Lower lobe of right lung (tissue), 2 donors: ENCODE data around the gene ERN1. TPM values are rescaled to one million over a fixed set of nuclear protein-coding genes. Genes with fewer than 3 reads are reported as not detected.

Experiments used
- ATAC-seq, 2 donors: fragments of 200-7000 bp; cut with Tn5 transposase; one replicate each; pipeline ENCODE4 v1.9.1; 2020 to 2022; ENCODE audit warnings: mild to moderate bottlenecking in 2 of 2, moderate library complexity in 2 of 2
- DNase-seq: peaks from one replicate; pipeline ENCODE4 v3.0.0-alpha.2; 2020
- H3K27ac ChIP-seq: fragments of 200-600 bp; one replicate; pipeline ENCODE4 v1.8.0; 2022
- H3K27me3 ChIP-seq: fragments of 200-600 bp; one replicate; pipeline ENCODE4 v1.8.0; 2022; ENCODE audit warnings: low read depth
- H3K36me3 ChIP-seq: fragments of 200-600 bp; one replicate; pipeline ENCODE4 v1.8.0; 2022; ENCODE audit warnings: mild to moderate bottlenecking
- H3K4me1 ChIP-seq: fragments of 200-600 bp; one replicate; pipeline ENCODE4 v1.8.0; 2022
- H3K4me3 ChIP-seq: fragments of 200-600 bp; one replicate; pipeline ENCODE4 v1.8.0; 2022; ENCODE audit warnings: mild to moderate bottlenecking
- H3K9me3 ChIP-seq: fragments of 200-600 bp; one replicate; pipeline ENCODE4 v1.8.0; 2022
- CTCF ChIP-seq: fragments of 200-600 bp; IDR thresholded peaks from one replicate; pipeline ENCODE4 v1.8.0; 2022; ENCODE audit warnings: antibody characterized with exemption, mild to moderate bottlenecking
- intact Hi-C: fragments of 100-400 bp; cut with DNase I; formaldehyde crosslinking; loops from one replicate; pipeline ENCODE4 v1.11.0; 2022
- total RNA-seq: library from RNA; stranded (reverse); fragmentation: NEBNext Ultra II Directional; extraction: Animal tissue kit (Norgen Biotek cat#: 25700); gene quantifications from one replicate; pipeline ENCODE4 v1.2.1, GENCODE V29; 2021
- donor health status: DM: no; HTN: yes; CAD: no; lungs with severe emphysema.

Gene ERN1
- total RNA-seq, 1 donor from 2014 or later = 39.7 TPM

- ATAC-seq (peak; percentile 48 to 57), DNase-seq (peak; percentile 67)
- Histone ChIP-seq H3K4me3 (peak overlapping the region; percentile 18), H3K9me3 (no peaks in the 10 kb centered on the region), H3K4me1 (peaks cover 71% of the 10 kb centered on the region), H3K27me3 (no peaks in the 10 kb centered on the region), H3K27ac (peak overlapping the region; percentile 37), H3K36me3 (no peaks in the 10 kb centered on the region)
- TF ChIP-seq CTCF = no peak
- intact Hi-C loops = no loop called here
These were observed 11.7 kb downstream of the ERN1 start for GRCh38 chr17:64117981-64118979.

GRCh38 chr17:64115822-64116534 lies 14.0 kb downstream of the ERN1 start:
- no peaks in the 10 kb centered on the region for H3K9me3 ChIP-seq
- TF ChIP-seq CTCF = no peak
- H3K27ac ChIP-seq = peak overlapping the region; percentile 44
- DNase-seq = no peak
- no peak overlapping the region for H3K4me3 ChIP-seq
- ATAC-seq = peak; percentile 54 to 56
- intact Hi-C loops = no loop called here
- H3K36me3 ChIP-seq = no peaks in the 10 kb centered on the region
- peaks cover 73% of the 10 kb centered on the region for H3K4me1 ChIP-seq
- H3K27me3 ChIP-seq = no peaks in the 10 kb centered on the region

GRCh38 chr17:64115043-64115698 lies 14.8 kb downstream of the ERN1 start:
- no peaks in the 10 kb centered on the region for H3K36me3 ChIP-seq
- no peak overlapping the region for H3K4me3 ChIP-seq
- peak overlapping the region; percentile 44 for H3K27ac ChIP-seq
- intact Hi-C loops = no loop called here
- no peaks in the 10 kb centered on the region for H3K27me3 ChIP-seq
- H3K4me1 ChIP-seq = peaks cover 67% of the 10 kb centered on the region
- no peak for DNase-seq
- ATAC-seq = peak; percentile 74 to 85
- TF ChIP-seq CTCF = no peak
- no peaks in the 10 kb centered on the region for H3K9me3 ChIP-seq

GRCh38 chr17:64113006-64113405 lies 16.9 kb downstream of the ERN1 start:
- intact Hi-C loops = no loop called here
- Histone ChIP-seq H3K36me3 (no peaks in the 10 kb centered on the region), H3K9me3 (no peaks in the 10 kb centered on the region), H3K4me1 (peaks cover 50% of the 10 kb centered on the region), H3K4me3 (no peak overlapping the region), H3K27ac (no peak overlapping the region), H3K27me3 (no peaks in the 10 kb centered on the region)
- no peak for TF ChIP-seq CTCF
- DNase-seq (no peak), ATAC-seq (no peak)

GRCh38 chr17:64111831-64112230 lies 18.1 kb downstream of the ERN1 start:
- Histone ChIP-seq H3K4me3 (no peak overlapping the region), H3K36me3 (no peaks in the 10 kb centered on the region), H3K9me3 (no peaks in the 10 kb centered on the region), H3K4me1 (peaks cover 51% of the 10 kb centered on the region), H3K27me3 (no peaks in the 10 kb centered on the region), H3K27ac (no peak overlapping the region)
- ATAC-seq (no peak), DNase-seq (no peak)
- intact Hi-C loops = no loop called here
- no peak for TF ChIP-seq CTCF
